Left cardiac atrium (tissue), 4 donors: ENCODE results near the gene NR1H2. TPM values are rescaled to one million over a fixed set of nuclear protein-coding genes. Genes with fewer than 3 reads are reported as not detected.
"Not testable (repeated sequence)": the region's sequence is repeated elsewhere in the genome, so short reads cannot be mapped to it uniquely, and the experiment has no call there.

Experiments used
- ATAC-seq, 2 donors: fragments of 200-7000 bp; cut with Tn5 transposase; one replicate each; pipeline ENCODE4 v1.9.1; 2020; ENCODE audit warnings: mild to moderate bottlenecking in 2 of 2, moderate library complexity in 2 of 2
- DNase-seq: peaks from one replicate; pipeline ENCODE4 v3.0.0-alpha.2; 2020
- intact Hi-C, 2 donors: fragments of 100-400 bp; cut with DNase I; formaldehyde crosslinking; loops; one replicate each; pipeline versions ENCODE4 v1.14.1 to v1.15.1; 2022 to 2023
- total RNA-seq, 2 donors: library from RNA; stranded (reverse); fragmentation: NEBNext Ultra II Directional; extraction: Animal tissue kit (Norgen Biotek cat#: 25700); gene quantifications; one replicate each; pipeline ENCODE4 v1.2.1, GENCODE V29; 2021
- donor health status: DM: no; HTN: yes; CAD: no.
- donor health status: DM: no; HTN: yes; CAD: no; lungs with severe emphysema.
- donor health status: DM: yes; HTN: yes; CAD: no.
- donor health status: Dilated cardiomyopathy.

NR1H2 gene
- total RNA-seq, 2 donors from 2014 or later, result 59.3 to 70.0 TPM

DNA sequence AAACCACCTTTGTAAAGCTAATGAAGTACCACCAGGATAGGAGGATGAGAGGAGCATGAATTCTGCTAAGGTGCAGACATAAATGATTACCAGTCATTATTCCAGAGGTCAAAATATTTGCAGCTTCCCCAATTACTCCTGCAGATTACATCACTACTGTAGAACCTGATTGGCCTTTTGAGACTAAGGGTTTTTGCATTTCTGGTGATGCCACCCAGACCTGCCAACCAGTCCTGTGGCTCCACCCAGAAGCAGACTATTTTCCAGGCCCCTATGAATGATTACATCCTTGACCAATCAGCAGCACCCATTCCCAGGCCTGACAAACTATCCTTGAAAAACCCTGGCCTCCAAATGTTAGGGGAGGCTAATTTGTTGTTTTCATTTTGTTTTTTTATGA, 35.9 kb upstream of the NR1H2 start:
- intact Hi-C loops, result no loop called here
- DNase-seq (no peak), ATAC-seq (no peak)

DNA sequence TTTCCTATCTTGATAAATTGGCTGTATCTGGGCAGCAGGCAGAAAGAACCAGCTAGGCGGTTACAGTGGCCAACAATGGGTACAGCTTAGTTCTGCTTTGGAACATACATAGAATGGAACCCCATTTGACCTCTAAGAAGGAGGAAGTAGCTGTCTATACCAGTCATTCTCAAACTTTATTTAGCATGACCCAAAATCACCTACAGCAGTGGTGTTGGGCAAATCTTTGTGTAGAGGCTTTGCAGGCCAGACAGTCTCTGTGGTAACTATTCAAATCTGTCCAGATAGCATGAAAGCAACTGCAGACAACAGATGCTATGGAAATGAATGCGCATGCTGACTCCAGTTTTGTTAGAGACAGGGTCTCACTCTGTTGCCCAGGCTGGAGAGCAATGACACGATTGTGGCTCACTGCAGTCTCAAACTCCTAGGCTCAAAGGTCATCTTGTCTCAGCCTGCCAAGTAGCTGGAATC, 35.1 kb upstream of the NR1H2 start:
- DNase-seq (no peak), ATAC-seq (peak in 1 of 2 donors; percentile 70)
- intact Hi-C loops, result no loop called here

DNA sequence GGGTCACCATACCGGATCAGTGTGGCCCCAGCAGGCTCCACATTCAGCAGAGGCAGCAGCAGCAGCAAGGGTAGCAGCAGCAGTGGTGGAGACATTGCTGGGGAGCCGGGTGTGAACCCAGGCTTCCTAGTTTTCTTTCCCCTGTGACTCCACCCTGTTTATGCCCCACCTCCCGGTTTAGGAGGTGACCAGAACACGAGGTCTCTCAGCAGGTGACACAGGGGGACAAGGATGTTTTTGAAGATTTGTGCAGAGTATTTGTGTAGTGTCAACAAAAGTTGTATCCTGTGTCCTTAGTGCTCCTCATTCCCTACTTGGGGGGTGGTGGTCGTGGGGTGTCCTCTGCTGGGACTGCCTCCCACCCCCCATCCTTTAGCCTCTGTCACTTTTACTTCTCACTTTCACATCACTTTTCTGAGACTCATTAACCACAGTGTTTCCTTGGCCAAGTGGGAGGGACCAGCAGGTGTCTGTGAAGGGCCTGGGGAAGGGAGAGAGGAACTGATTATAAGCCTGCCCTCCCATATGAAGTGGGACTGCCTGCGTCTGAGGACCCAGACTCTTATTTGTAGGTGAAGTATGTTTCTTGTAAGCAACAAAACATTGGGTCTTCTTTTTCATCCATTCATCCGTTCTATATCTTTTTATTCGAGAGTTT, 31.5 kb upstream of the NR1H2 start:
- DNase-seq (no peak), ATAC-seq (no peak)
- intact Hi-C loops, result no loop called here

DNA sequence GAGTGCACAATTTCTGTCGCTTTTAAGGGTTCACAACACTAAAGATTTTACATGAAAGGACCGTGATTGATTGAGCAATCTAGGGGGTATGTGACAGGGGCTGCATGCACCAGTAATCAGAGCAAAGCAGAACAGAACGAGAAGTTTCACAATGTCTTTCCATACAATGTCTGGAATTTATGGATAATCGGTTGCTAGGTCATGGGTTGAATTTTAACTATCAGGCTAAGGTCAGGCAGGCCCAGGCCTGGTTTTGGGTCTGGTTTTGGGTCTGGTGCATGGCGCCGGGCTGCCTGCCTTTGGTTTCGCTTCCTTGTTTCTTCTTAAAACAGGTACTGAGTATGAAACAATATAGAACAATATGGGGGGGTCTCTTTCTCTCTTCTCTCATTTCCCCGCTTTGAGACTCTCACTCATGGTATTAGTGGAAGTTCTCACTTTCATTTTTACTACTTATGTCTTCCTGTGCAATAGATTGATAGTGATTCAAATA, 29.1 kb upstream of the NR1H2 start:
- intact Hi-C loops, DNase-seq, ATAC-seq: not testable (repeated sequence)

DNA sequence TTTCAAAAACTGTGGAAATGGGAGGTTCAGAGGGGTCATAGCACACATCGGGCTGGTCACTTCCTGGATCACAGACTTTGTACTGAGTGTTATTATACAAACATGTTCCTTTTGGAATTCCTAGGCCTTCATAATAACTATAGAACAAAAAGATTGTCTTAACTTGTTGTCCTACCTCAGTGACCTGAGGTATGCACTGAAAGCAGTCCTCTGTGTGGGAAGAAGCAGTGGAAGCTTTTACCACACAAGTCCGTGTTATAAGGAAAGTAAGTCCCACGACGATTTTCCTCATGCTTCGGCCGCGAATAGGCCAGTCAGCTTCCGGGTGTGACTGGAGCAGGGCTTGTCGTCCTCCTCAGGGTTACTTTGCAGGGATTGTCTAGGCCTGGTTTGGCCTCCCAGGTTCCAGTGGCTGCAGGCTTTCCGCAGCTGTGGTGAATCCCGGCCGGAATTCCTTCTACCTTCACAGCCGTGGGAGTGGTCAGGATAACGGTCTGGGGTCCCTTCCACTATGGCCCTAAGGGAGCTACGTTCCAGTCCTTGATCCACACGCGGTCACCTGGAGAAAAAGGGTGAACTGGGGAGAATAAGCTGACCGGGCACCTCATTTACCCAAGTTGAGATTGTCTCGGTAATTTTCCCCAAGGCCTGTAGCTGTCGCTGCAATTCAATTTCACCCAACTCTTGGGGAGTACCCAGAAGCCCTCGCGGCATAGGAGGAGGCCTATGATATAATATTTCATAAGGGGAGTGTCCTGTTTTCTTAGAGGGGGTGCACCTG, 26.8 kb upstream of the NR1H2 start:
- intact Hi-C loops, result loop anchor here in 1 of 2 donors (10.0 kb wide), 1 partner anchor 435 kb away; no protein-coding TSS in a partner anchor
- ATAC-seq (no peak), DNase-seq (no peak)

DNA sequence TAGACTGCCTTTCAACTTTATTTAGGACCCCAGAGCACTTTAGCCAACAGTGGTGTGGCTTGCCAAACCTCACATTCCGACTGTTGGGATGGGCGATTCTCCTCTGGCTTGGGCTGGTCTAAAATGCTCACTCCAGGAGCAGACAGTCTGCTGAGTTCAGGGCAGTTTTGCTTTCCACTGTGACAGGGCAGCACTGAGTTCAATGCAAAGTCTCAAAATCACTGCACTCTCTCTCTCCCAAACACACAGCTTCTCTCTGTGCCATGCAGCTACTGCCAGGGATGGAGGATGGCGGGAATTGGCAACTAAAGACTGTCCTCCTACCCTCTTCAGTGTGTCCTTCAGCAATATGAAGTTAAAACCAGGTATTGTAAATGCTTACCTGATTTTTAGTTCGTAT, 24.0 kb upstream of the NR1H2 start:
- no peak for ATAC-seq
- DNase-seq, result no peak
- intact Hi-C loops, result loop anchor here in 1 of 2 donors (10.0 kb wide), 1 partner anchor 433 kb away; no protein-coding TSS in a partner anchor

DNA sequence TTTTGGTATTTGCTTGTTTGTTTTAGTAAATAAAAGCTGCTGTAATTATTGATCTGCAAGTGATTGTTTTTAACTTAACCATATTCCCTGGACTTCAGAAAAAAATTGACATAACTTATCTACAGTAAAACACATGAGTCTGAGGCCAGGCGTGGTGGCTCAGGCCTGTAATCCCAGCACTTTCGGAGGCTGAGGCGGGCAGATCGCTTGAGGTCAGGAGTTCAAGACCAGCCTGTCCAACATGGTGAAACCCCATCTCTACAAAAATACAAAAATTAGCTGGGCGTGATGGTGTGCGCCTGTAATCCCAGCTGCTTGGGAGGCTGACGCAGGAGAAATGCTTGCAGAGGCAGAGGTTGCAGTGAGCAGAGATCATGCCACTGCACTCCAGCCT, 22.8 kb upstream of the NR1H2 start:
- not testable (repeated sequence) for ATAC-seq, DNase-seq
- intact Hi-C loops, result loop anchor here in 1 of 2 donors (10.0 kb wide), 1 partner anchor 431 kb away; no protein-coding TSS in a partner anchor

DNA sequence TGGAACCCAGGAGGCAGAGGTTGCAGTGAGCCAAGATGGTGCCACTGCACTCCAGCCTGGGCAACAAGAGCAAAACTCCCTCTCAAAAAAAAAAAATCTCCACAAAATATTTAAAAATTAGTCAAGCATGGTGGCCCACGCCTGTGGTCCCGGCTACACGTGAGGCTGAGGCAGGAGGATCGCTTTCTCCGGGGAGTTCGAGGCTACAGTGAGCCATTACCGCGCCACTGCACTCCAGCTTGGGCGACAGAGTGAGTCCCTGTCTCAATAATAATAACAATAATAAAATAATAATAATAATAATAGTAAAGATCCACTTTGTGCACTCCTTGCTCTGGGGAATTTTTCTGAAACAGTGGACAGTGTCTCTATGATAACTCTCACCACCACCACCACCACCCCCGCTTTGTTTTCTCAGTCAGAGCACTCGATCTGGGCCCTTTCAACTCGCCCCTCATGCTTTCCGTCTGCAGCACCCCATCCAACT, 19.5 kb upstream of the NR1H2 start:
- DNase-seq (no peak), ATAC-seq (no peak)
- intact Hi-C loops, result loop anchor here (2.0 to 10.0 kb wide), 2 partner anchors 104 to 428 kb away; no protein-coding TSS in a partner anchor

DNA sequence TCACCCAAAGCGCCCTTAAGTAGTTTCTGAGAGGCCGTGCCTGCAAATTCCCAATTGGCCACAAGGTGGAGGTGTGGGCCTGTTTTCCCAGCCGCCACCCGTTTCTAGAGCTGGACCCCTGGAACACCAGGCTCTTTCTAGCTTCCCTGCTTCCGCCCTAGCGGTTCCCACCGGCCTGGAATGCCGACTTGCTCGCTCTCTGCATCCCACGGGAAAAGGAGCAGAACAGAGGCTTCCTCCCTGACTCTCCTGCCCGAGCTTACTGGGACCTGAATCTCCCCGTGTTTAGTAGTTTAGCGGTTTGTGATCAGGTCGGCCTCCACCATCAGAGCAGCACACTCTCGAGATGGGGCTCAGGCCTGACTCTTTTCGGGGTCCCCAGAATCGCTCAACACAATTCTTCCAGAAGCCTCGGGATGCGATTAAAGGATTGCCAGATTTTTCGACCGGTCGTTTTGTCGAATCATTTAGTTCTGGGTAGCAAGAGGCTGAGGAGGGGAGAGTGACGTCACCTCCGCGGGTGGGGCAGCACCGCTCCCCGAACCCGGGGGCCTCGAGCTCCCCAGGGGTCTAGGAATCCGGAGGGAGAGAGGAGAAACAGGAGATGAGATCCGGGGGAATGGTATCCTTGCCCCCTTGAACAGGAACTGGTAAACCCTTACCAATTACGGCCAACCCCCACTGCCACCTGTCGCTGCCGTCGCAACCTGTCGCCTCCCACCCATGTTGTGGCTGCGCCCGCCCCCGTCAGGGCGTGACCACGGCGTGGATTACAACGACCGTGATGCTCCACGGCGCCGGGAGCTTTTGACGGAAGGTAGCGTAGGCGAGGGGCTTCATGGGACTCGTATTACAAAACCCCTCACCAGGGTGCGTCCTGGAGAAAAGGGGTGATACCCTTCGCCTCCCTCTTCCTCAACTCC, 18.8 kb upstream of the NR1H2 start:
- DNase-seq (peak; percentile 83), ATAC-seq (peak; percentile 75 to 83)
- intact Hi-C loops, result loop anchor here (2.0 to 10.0 kb wide), 2 partner anchors 103 to 427 kb away; no protein-coding TSS in a partner anchor

DNA sequence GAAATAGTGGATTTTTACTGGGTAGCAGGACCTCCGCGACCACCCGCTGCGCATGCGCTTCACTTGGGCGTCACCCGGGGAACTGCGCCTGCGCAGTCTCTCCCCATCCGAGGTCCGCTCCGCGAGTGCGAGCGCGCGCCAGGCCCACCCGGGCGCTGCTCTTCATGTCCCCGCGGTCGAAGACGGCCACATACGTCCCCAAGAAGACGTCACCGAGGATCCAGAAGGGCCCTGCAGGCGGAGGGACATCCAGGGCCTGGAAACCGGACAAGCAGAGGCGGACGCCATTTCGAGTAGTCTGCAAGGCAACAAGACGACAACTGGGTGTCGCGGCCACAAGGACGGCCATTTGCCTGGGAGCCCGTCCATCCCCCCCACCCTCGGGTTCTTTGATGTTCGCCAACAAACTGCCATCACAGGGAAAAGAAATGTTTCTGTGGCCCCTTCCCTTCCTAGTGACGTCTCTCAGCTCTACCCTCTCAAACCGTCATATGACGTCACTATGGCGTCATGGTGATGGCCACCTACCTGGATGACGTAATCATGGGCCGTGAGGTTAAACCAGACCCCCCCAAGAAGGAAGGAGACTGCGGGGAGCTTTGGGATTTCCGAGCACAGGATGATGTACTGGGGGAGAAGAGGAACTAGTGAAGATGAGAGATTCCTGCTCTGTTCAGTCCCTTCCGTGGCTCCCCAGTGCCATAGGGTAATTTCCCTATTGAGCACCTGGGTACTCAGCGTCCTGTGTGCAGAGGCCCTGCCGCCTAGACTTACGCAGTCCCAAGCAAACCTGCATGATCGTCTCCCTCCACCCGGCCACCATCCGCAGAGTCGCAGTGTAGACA, 17.6 kb upstream of the NR1H2 start:
- DNase-seq (peak; percentile 83), ATAC-seq (peak; percentile 70 to 80)
- intact Hi-C loops, result loop anchor here in 1 of 2 donors (10.0 kb wide), 1 partner anchor 426 kb away; no protein-coding TSS in a partner anchor

DNA sequence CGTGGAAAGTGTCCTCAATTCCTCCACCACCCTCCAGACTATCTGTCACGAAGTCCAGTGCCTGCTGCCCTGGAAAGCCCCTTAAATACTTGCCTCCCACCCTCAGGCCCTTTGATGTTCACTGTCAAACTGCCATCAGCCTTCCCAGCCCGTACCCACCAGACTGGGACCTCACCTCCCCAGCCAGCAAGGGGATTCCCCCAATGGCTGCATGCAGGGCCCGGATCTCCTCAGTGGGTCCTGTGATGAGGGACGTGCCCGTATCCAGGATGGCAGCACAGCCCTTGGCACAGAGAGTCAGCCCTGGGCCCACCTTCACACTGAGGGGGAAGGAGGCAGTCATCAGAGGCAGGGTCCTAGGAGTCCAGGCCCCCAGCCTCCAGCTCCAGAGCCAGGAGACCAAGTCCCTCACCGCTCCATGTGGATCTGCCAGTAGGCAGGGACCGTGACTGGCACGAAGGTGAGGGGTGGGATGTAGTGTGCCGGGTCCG, 16.9 kb upstream of the NR1H2 start:
- intact Hi-C loops, result loop anchor here in 1 of 2 donors (10.0 kb wide), 1 partner anchor 425 kb away; no protein-coding TSS in a partner anchor

DNA sequence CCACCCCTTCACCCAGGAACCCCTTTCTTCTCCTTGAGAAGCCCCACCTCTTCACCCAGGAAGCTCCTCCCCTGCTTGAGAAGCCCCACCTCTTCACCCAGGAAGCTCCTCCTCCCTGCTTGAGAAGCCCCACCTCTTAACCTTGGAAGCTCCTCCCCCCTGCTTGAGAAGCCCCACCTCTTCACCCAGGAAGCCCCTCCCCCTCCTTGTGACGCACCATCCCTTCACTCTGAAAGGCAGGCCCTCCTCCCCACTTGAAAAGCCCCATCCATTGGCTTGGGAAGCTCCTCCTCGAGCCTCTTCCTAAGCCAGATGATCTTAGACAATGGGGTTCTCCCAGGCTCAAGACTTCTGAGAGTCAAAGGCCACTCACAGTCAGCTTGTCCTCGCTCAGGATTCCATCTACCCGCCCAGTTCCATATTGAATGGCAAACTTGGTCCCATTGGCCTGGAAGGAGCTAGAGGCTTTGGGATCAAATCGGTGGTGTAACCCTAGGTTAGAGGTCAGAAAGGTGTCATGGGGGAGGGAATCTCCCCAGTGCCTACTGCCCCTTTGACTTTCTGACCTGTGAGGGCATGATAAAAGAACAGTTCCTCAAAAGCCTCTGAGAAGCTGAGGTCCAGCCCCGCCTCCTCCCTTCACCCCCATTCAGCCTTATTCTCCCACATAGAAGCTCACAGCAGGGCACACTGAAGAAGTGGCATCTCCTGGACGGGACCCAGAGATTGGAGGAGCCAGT, 14.8 kb upstream of the NR1H2 start:
- ATAC-seq (no peak), DNase-seq (no peak)
- intact Hi-C loops, result loop anchor here (5.0 to 10.0 kb wide), 2 partner anchors 51 to 563 kb away; no protein-coding TSS in a partner anchor

More for the DNA sequence above, 16.9 kb upstream of the NR1H2 start:
- DNase-seq (no peak), ATAC-seq (no peak)

DNA sequence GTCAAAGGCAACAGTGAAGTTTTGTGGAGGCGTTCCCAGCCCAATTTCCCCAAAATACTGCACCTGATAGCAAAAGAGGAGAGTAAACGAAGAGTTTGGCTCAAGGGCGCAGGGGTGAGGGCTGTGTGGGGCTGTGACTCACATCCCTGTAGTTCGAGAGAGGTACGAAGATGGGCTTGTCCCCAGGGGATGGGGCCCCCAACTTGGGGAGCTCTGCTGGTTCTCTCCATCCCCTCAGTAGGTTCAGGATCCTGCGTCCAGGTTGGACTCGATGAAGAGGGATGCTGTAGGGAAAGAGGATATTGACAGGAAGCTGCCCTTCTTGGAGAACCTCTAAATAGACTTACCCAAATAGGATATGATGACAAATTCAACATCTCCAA, 14.2 kb upstream of the NR1H2 start:
- intact Hi-C loops, result loop anchor here (5.0 to 10.0 kb wide), 2 partner anchors 50 to 563 kb away; no protein-coding TSS in a partner anchor
- ATAC-seq, result no peak
- DNase-seq, result no peak

DNA sequence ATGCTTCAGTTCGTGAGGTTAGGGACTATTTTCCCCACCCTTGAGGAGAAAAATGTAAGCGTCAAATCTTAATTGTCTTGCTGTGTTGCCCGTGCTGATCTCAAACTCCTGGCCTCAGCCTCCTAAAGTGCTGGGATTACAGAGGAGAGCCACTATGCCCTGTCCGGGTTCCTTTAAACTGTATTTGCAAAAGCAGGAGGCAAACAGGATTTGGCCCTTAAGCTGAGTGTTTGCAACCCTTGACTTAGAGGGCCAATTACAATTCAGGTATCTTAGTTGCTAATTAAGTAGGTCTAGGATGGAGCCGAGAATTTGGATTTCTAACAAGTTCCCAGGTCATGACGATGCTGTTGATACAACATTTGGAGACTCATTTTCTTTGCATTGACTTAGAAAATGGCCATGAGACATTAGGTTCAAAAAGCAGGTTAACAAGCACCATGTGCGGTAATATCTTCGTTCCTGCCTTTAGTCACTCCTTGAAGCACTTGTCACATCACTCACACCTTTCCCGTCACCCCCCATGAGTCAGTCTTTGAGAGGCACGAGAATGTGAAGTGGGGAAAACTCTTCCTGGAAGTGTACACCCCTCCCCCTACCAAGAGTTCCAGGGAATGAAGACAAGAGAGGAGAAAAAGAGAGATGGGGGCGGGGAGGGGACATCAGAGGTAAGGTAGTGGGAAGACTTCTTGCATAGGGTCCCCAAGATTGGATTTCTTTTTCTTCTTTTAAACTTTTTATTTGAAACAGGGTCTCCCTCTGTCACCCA, 13.4 kb upstream of the NR1H2 start:
- ATAC-seq (peak in 1 of 2 donors; percentile 28), DNase-seq (no peak)
- intact Hi-C loops, result loop anchor here (5.0 to 10.0 kb wide), 2 partner anchors 49 to 562 kb away; no protein-coding TSS in a partner anchor

DNA sequence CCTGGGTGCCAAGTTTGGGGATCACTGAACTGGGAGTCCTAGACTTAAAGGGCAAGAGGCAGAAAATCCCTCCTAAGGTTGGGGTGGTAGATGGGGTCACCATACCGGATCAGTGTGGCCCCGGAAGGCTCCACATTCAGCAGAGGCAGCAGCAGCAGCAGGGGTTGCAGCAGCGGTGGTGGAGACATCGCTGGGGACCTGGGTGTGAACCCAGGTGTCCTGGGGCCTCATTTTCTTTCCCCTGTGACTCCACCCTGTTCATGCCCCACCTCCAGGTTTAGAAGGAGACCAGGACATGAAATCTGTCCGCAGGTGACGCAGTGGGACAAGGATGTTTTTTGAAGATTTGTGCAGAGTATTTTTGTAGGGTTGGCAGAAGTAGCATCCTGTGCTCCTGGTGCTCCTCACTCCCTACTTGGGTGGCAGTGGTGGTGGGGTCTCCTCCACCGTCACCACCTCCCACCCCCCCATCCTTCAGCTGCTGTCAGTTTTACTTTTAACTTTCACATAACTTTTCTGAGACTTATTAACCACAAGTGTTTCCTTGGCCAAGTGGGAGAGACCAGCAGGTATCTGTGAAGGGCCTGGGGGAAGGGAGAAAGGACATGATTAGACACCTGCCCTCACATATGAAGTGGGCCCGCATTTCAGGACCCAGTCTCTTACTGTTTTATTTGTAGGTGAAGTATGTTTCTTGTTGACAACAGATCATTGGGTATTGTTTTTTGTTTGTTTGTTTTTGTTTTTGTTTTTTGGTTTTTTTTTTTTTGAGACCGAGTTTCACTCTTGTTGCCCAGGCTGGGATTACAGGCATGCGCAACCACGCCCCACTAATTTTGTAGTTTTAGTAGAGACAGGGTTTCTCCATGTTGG, 10.6 kb upstream of the NR1H2 start, which contains the start of gene NAPSA:
Gene NAPSA (minus strand): TSS at position 206 of the 873 bp plus-strand sequence. CDS start 18 bp downstream, at position 188.
- intact Hi-C loops, result loop anchor here (5.0 to 10.0 kb wide), 2 partner anchors 97 to 559 kb away; no protein-coding TSS in a partner anchor
- DNase-seq (no peak), ATAC-seq (no peak)
